WTC11 (cell line): ENCODE results near the gene MAN1A2. TPM values are rescaled to one million over a fixed set of nuclear protein-coding genes. Genes with fewer than 3 reads are reported as not detected.

Experiments
- ATAC-seq: fragments of 200-7000 bp; cut with Tn5 transposase; 2 replicates; pipeline ENCODE4 v1.10.0; 2021; ENCODE audit warnings: mild to moderate bottlenecking, moderate library complexity
- CTCF ChIA-PET: fragments of 300-600 bp; sonication (Branson Sonifier 250); formaldehyde crosslinking; loops from one replicate; lab custom pipeline; 2021; ENCODE audit warnings: antibody characterized with exemption; lab: Charles Lee
- POLR2A ChIA-PET: fragments of 350-600 bp; sonication (Branson Sonifier 250); formaldehyde crosslinking; loops from one replicate; lab custom pipeline; 2021; ENCODE audit warnings: antibody characterized with exemption; lab: Charles Lee
- DNase-seq: peaks from one replicate; pipeline ENCODE4 v3.0.0; 2021; ENCODE audit warnings: low spot score
- H3K27ac Mint-ChIP-seq: 2 replicates; pipeline ENCODE4 v1.8.0; 2021; ENCODE audit warnings: mixed read lengths
- H3K27me3 Mint-ChIP-seq: 2 replicates; pipeline ENCODE4 v1.8.0; 2021; ENCODE audit warnings: low read depth, mild to moderate bottlenecking, moderate library complexity, mixed read lengths
- H3K36me3 Mint-ChIP-seq: 2 replicates; pipeline ENCODE4 v1.8.0; 2021; ENCODE audit warnings: mixed read lengths
- H3K4me1 Mint-ChIP-seq: 2 replicates; pipeline ENCODE4 v1.8.0; 2022; ENCODE audit warnings: mixed read lengths
- H3K4me3 Mint-ChIP-seq: 2 replicates; pipeline ENCODE4 v1.8.0; 2021; ENCODE audit warnings: mild to moderate bottlenecking, moderate library complexity, mixed read lengths
- H3K9me3 Mint-ChIP-seq: 2 replicates; pipeline ENCODE4 v1.8.0; 2021; ENCODE audit warnings: mixed read lengths
- ATF1 ChIP-seq: sonication (generic); formaldehyde crosslinking; IDR thresholded peaks from 2 replicates; pipeline ENCODE4 v1.8.1; 2023; ENCODE audit warnings: mild to moderate bottlenecking, moderate library complexity, missing genetic modification reagents
- CBFB ChIP-seq: sonication (generic); formaldehyde crosslinking; IDR thresholded peaks from 2 replicates; pipeline ENCODE4 v1.8.1; 2022; ENCODE audit warnings: mild to moderate bottlenecking, low read depth, missing genetic modification reagents
- EMX1 ChIP-seq: fragments of 250-450 bp; sonication (Bioruptor Pico); IDR thresholded peaks from 2 replicates; pipeline ENCODE4 v1.8.0; 2021; ENCODE audit warnings: mild to moderate bottlenecking
- ERG ChIP-seq: fragments of 250-450 bp; sonication (Bioruptor Pico); IDR thresholded peaks from 2 replicates; pipeline ENCODE4 v1.8.0; 2021; ENCODE audit warnings: mild to moderate bottlenecking
- FOXP4 ChIP-seq: sonication (generic); formaldehyde crosslinking; IDR thresholded peaks from 2 replicates; pipeline ENCODE4 v1.8.0; 2022; ENCODE audit warnings: mild to moderate bottlenecking, missing genetic modification reagents
- GRHL2 ChIP-seq: fragments of 250-450 bp; sonication (Bioruptor Pico); IDR thresholded peaks from 2 replicates; pipeline ENCODE4 v1.8.0; 2022; ENCODE audit warnings: mild to moderate bottlenecking, moderate library complexity; ENCODE audit not compliant: insufficient replicate concordance, severe bottlenecking
- NR3C1 ChIP-seq: sonication (generic); formaldehyde crosslinking; conservative IDR thresholded peaks from 2 replicates; pipeline ENCODE4 v1.8.1; 2023; ENCODE audit warnings: low read depth, mild to moderate bottlenecking, missing genetic modification reagents
- PRDM15 ChIP-seq: sonication (generic); formaldehyde crosslinking; IDR thresholded peaks from 2 replicates; pipeline ENCODE4 v1.8.0; 2022; ENCODE audit warnings: missing genetic modification reagents
- RELA ChIP-seq: sonication (generic); formaldehyde crosslinking; IDR thresholded peaks from 2 replicates; pipeline ENCODE4 v1.8.1; 2022; ENCODE audit warnings: missing genetic modification reagents, mild to moderate bottlenecking, borderline replicate concordance
- SMAD3 ChIP-seq: sonication (generic); formaldehyde crosslinking; IDR thresholded peaks from 2 replicates; pipeline ENCODE4 v1.8.0; 2022; ENCODE audit warnings: missing genetic modification reagents, mild to moderate bottlenecking, borderline replicate concordance
- SP1 ChIP-seq: sonication (generic); formaldehyde crosslinking; conservative IDR thresholded peaks from 2 replicates; pipeline ENCODE4 v1.8.1; 2022; ENCODE audit warnings: missing genetic modification reagents
- ZSCAN18 ChIP-seq: fragments of 250-450 bp; sonication (Bioruptor Pico); IDR thresholded peaks from 2 replicates; pipeline ENCODE4 v2.1.2; 2022; ENCODE audit warnings: mild to moderate bottlenecking, moderate library complexity
- total RNA-seq: library from RNA; stranded (reverse); gene quantifications from 3 replicates; pipeline ENCODE4 v1.2.3, GENCODE V29; 2021
- TF ChIP-seq, protein P1 (sequence below): sonication (generic); formaldehyde crosslinking; IDR thresholded peaks from 2 replicates; pipeline ENCODE4 v1.8.0; 2022; ENCODE audit warnings: mild to moderate bottlenecking, missing genetic modification reagents
- TF ChIP-seq, protein P2 (sequence below): sonication (generic); formaldehyde crosslinking; IDR thresholded peaks from 2 replicates; pipeline ENCODE4 v1.8.0; 2023; ENCODE audit warnings: missing genetic modification reagents

Gene MAN1A2
- total RNA-seq, 1 experiment from 2014 or later = 16.0 TPM

- TF ChIP-seq PRDM15 (CRISPR knock-in tag) = no peak
- TF ChIP-seq ZSCAN18 = no peak
- no peak for TF ChIP-seq NR3C1 (CRISPR knock-in tag)
- TF ChIP-seq RELA (CRISPR knock-in tag) = no peak
- TF ChIP-seq SMAD3 = no peak
- TF ChIP-seq, all 79 proteins: peak for 0
Observed at GRCh38 chr1:117370509-117370908, 3.3 kb downstream of the MAN1A2 start (continued).

DNA sequence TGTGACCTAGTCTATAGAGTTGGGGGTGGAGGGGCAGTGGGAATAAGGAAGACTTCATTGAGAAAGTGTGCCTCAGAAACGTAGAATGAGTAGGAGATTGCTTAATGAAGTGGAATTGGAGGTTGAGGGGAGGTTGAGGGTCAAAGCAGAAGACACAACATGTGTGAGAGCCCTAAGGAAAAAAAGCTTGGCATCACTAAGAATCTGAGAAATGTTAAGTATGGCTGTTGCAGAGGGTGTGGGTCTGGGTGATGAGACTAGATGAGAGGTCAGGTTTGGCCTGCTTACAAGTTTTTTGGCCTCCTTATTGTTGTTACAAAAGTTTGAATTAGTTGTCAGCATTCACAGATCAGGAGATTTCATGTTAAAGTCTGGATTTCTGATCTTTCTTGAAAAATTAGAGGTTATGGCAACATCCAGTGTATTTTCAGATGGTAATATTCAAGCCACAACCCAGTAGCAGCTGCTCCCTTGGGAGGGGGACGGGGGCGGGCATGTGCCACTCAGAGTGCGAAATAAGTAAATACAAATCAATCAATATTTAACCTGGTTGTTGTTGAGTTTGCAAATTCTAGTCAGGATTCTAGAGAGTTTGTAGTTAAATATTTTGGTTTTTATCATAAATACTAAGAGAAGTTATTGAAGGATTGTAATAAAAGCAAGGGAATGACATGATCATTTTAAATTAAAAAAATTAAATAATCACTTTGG lies 4.3 kb downstream of the MAN1A2 start:
- Mint-ChIP-seq H3K27me3 (0 out of 2 replicates have a peak, but pooled peaks cover 5% of the 10 kb centered on the region), H3K4me1 (peaks cover 24% of the 10 kb centered on the region), H3K4me3 (peak overlapping the region; percentile 22), H3K27ac (peak overlapping the region; percentile 64; the same call in 1 of the 2 replicates), H3K9me3 (no peaks in the 10 kb centered on the region; the same call in 1 of the 2 replicates), H3K36me3 (no peaks in the 10 kb centered on the region)
- no peak for DNase-seq
- TF ChIP-seq, protein P1, sequence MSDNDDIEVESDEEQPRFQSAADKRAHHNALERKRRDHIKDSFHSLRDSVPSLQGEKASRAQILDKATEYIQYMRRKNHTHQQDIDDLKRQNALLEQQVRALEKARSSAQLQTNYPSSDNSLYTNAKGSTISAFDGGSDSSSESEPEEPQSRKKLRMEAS (CRISPR knock-in tag) = no peak
- TF ChIP-seq FOXP4 (CRISPR knock-in tag) (no peak), GRHL2 (no peak), EMX1 (no peak), ATF1 (CRISPR knock-in tag) (no peak), SP1 (CRISPR knock-in tag) (no peak), ZSCAN18 (no peak), ERG (CRISPR knock-in tag) (no peak), CBFB (CRISPR knock-in tag) (no peak)
- TF ChIP-seq, protein P2, sequence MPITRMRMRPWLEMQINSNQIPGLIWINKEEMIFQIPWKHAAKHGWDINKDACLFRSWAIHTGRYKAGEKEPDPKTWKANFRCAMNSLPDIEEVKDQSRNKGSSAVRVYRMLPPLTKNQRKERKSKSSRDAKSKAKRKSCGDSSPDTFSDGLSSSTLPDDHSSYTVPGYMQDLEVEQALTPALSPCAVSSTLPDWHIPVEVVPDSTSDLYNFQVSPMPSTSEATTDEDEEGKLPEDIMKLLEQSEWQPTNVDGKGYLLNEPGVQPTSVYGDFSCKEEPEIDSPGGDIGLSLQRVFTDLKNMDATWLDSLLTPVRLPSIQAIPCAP (CRISPR knock-in tag) = no peak
- CTCF ChIA-PET = no interaction called here
- no peak for ATAC-seq
- POLR2A ChIA-PET = no interaction called here
